GM18507 (cell line): ENCODE data around the gene FOXL1.
"Not testable (repeated sequence)": the region's sequence is repeated elsewhere in the genome, so short reads cannot be mapped to it uniquely, and the experiment has no call there.

Source experiments
- DNase-seq: peaks from one replicate; pipeline ENCODE4 v3.0.0; 2011; ENCODE audit warnings: low read depth; ENCODE audit not compliant: insufficient read length; ENCODE audit errors: extremely low spot score
- FAIRE-seq: peaks from 2 replicates; lab custom pipeline; 2011; peaks lifted over from hg19 to GRCh38; lab: Jason Lieb, UNC

The FOXL1 gene

DNA sequence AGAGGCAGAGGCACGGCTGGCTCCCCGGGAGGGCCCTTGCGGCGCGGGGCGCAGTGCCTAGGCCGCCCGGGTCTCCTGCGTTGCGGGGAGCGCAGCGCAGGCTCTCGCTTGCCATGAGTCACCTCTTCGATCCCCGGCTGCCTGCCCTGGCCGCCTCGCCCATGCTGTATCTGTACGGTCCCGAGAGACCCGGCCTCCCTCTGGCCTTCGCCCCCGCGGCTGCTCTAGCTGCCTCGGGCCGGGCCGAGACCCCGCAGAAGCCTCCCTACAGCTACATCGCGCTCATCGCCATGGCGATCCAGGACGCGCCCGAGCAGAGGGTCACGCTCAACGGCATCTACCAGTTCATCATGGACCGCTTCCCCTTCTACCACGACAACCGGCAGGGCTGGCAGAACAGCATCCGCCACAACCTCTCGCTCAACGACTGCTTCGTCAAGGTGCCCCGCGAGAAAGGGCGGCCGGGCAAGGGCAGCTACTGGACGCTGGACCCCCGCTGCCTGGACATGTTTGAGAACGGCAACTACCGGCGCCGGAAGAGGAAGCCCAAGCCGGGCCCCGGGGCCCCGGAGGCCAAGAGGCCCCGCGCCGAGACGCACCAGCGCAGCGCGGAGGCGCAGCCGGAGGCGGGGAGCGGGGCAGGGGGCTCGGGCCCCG is 390 bp downstream of the FOXL1 start:
- no peak for FAIRE-seq
- no peak for DNase-seq

DNA sequence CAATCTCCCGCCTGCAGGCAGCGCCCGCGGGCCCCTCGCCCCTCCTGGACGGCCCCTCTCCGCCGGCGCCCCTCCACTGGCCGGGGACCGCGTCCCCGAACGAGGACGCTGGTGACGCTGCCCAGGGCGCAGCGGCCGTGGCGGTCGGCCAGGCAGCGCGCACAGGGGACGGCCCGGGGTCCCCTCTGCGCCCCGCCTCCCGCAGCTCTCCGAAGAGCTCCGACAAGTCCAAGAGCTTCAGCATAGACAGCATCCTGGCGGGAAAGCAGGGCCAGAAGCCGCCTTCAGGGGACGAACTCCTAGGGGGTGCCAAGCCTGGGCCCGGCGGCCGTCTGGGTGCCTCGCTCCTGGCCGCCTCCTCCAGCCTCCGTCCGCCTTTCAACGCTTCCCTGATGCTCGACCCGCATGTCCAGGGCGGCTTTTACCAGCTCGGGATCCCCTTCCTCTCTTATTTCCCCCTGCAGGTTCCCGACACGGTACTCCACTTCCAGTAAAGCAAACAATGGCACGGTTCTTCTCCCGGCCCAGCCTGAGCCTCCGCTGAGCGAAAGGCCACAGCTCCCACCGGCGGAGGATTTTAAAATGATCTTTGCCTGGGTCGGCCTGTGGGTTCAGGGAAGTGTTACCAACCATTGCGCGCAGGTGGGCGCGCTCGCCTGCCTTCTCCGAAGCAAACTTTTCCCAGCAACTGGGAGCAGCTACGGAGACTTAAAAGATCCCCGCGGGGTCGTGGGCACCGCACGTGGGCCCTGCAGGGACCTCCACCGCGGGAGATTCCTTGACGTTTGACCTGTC is 1.1 kb downstream of the FOXL1 start:
- no peak for FAIRE-seq
- no peak for DNase-seq

DNA sequence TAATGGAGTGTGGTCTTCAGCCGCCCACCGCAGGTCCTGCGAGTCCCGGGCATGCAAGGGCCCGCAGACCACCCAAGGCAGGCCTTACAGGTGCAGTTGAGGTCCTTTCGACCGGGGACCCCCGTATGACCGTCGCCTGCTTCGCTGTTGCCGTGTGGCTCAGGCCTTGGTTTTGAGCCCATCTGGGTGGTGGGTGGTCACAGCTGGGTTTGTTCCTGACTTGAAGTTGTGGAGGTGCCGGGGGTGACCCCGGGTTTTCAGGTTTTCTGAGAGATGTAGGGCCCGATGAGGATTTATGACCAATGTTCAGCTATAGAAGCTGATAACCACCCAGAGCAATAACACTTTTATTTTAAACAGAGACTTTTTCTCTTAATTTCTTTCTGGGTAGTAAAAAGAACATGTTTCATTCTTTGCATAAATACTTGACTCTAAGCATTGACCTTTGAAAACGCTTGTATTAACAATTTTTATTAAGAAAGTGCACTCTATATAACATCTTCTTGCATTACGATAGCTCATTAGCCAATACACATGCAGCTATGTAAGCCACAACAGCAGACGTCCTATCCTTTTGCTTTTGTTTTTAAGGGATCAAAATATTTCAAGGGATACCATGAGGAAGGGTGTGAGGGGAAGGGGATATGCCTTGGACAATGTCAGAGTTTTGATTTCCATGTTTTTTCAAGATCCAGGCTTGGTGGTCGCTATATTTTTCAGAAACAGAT is 1.9 kb downstream of the FOXL1 start:
- DNase-seq (no peak), FAIRE-seq (no peak)

DNA sequence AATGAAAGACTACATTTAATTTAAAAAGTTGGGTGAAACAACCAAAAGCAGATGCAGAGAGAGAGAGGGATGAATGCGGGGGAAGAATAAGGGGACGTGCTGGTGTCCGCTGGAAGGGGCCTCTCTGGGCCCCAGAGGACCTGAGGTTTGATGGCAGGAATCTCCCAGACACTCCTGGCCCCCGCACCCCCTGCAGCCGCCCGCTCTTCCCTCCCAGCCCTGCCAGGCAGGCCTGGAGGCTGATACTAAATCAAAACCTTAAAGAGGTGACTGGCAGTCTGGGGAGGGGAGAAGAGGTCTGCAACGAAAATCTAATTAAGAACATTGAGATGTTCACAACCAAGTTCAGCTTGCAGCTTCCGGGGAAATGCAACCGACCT is 2.4 kb downstream of the FOXL1 start:
- no peak for DNase-seq

DNA sequence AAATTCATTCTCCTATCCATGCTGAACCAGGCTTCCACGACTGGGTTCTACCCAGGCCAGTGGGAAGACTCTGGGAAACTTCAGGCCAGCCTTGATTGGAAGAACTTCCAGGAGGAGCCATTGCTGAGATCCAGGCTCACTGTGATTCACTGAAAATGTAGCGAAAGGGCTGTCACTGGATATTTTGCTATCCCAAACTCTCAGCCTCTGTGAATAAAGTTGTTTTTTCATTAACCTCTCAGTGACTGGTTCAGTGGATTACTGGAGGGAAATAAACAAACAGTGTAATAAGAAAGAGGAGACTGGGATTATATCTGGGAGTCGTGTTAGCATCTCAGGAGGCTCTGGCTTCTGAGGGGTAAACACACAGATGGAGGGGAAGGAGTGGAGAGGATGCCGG is 3.1 kb downstream of the FOXL1 start:
- DNase-seq: no peak
- FAIRE-seq: no peak

More for the DNA sequence above, 2.4 kb downstream of the FOXL1 start:
- no peak for FAIRE-seq

DNA sequence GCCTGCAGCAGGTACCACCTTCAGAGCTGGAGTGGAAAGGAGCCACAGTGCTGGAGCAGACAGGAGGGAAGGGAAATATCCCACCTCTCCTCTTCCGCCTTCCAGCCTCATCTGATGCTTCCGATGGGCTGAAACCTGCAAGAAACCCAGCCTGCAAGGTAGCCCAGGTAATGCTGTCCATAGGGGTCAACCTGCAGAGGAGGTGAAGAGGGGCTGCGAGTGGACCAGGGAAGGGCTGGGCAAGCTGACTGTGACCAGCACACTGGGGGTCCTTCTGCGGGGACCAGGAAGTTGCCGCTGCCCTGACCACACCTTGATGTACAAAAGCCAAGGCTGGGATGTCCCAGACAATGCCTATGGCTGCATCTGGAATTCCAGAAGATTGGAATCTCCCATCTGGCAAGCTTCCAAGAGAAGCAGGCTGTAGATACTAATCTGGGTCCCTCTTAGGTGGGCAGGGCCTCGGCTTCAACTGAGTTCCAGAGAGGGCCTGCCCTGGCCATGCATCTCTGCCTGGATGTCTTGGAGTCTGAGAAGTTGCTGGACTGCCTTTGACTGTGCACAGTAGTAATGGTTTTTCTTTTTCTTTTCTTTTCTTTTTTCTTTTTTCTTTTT is 5.8 kb downstream of the FOXL1 start:
- DNase-seq (no peak), FAIRE-seq (no peak)

DNA sequence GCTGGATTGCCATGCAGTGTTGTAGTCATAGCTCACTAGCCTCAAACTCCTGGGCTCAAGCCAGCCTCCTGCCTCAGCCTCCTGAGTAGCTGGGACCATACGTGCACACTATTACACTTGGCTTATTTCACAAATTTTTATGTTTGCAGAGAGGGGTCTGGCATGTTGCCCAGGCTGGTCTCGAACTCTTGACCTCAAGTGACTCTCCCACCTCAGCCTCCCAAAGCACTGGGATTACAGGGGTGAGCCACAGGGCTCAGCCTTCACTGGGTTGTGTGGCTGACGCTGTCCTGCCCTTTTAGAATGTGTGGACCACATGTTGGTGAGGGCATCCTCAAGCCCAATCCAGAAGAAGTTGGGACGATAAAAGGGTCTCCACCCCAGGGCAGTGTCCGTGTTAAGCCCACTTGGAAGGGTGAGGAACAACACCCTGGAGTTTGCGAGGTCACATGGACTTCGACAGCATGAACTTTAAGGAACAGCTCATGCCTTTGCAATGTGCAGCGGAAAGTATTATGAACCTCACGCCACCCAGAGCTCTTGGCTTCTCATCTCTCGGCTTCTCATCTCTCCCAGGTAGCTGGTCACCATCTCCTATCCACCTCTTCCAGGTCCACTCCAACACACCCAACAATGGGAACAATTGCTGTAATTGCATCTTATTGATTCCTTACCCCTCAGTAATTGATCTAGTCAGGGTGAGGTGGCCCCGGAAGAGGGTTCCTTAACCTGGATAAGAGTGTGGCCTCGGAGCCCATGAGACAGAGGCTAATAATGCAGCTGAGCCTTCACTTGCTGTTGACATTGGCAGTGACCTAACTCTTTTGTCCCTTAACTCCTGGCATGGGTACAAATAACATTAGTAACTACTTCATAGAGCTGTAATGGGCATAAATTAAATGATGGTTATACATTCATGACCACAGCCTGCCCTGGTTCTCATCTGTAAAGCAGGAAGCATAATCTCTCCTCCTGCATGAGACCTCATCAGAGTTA is 6.7 kb downstream of the FOXL1 start:
- FAIRE-seq (no peak), DNase-seq (no peak)

DNA sequence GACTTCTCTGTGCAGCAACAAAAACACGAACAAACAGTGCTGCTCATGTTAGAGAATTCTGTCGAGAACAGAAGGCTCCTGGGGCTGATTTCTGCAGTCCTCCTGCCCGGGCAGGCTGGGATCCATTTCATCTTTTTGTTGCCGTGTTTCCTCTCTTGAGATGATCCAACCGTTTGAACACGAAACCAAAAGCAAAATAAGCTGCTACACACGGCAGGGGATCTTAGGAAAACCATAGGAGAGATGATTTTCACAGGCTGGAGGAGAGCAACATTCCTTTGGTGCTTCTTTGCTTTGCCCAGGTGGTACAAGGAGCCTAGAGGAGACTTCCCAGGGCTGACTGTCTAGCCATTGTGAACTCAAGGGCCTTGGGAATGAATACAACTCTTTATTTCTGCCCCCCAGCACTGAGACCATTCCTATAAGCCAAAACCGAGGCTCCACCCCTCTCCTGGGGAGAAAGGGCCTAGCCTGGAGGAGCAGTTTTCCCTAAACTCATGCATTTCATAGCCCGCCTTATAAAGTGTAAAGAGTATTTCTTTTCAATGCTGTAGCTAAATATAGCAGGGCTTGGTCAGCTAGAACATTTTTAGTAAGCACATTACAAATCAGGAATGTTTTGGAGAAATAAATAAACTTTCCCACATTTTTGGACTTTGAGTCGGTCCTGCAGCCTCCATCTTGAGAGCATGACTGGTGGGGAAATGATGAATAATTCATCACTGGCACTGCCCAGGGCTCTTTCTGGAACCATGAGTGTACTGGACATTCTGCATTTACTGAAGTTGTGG is 7.7 kb downstream of the FOXL1 start:
- FAIRE-seq: no peak
- no peak for DNase-seq

DNA sequence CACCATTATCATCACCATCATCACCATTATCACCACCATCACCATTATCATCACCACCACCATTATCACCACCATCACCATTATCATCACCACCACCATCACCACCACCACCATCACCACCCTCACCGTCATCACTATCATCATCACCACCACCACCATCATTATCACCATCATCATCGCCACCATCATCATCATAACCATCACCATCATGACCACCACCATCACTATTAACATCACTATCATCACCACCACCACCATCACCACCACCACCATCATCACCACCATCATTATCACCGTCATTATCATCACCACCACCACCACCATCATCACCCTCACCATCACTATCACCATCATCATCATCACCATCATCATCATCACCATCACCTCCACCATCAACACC is 9.1 kb downstream of the FOXL1 start:
- DNase-seq (no peak), FAIRE-seq (no peak)

DNA sequence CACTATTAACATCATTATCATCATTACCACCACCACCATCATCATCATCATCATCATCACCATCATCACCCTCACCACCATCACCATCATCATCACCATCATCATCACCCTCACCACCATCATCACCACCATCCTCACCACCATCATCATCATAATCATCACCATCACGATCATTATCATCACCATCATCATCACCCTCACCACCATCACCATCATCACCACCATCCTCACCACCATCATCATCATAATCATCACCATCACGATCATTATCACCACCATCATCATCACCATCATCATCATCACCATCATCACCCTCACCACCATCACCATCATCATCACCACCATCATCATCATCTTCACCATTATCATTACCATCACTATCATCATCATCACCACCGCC is 9.6 kb downstream of the FOXL1 start:
- DNase-seq, FAIRE-seq: not testable (repeated sequence)

DNA sequence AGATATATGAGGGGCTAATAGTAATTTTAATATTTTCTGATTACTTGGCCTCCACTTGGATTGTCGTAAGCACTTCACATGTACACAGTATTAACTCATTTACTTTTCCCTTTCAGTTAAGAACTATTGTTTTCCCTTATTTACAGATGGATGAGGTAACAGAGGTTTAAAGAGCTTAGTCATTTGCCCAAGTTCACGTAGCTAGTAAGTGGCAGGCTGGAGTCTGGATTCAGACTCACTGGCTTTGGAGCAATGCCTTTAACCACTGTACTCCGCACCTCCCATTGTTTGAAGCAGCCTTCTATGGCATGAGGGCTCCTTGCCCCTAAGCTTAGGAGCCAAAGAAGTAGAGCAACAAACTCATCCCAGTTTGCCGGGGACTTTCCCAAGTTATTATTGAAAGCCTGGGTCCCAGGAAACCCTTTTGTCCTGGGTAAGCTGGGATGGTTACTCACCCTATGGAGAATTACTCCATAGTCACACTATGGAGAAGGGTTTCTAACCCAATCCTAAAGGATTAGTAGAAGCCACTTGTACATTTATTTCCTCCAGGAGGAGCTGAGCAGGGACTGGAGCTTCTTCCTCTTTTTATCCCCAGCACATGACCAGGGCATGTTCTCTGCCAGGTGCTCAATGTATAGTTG is 12.3 kb downstream of the FOXL1 start:
- DNase-seq (no peak), FAIRE-seq (no peak)

DNA sequence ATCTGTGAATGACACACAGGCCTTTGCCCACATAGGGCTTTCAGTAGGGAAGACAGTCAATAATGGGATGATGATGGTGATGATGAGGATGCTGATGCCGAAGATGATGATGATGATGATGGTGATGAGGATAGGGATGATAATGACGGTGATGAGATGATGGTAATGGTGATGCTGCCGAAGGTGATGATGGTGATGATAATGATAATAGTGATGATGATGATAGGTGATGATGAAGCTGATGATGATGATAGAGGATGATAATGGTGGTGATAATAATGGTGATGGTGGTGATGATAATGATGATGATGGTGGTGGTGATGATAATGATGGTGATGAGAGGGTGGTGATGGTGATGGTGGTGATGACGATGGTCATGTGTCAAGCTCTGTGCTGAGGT is 12.9 kb downstream of the FOXL1 start:
- FAIRE-seq (no peak), DNase-seq (no peak)

DNA sequence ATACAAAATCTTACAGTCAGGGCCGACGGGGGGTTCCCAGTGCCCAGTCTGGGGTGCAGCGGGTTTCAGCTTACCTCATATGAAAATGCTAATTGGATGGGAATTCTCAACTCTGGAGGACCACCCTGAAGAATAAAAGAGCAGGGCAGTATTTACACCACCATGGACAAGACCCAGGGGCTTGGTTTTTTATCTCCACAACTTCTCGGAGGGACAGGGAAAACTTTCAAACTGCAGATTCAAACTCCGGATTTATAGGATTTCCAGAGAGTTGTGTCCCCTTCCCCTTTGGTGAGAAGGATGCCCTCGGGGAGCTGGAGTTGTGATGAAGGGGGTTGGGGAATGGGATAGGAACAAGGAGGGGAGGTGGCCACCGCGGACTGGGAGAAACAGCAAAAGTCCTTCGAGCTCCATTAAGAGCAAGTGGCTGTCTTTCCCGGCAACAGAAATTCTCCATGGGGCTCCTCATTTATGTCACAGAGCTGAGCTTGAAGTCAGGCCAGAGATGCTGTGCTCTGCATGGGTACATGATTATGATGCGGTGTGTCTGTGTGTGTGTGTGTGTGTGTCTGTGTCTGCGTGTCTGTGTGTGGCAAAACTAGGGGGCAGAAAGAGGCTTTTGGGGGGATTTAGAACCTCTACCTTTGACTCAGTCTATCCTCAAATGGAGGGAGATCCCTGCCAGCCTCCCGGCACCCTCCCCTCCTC is 15.7 kb downstream of the FOXL1 start:
- DNase-seq (no peak), FAIRE-seq (no peak)

DNA sequence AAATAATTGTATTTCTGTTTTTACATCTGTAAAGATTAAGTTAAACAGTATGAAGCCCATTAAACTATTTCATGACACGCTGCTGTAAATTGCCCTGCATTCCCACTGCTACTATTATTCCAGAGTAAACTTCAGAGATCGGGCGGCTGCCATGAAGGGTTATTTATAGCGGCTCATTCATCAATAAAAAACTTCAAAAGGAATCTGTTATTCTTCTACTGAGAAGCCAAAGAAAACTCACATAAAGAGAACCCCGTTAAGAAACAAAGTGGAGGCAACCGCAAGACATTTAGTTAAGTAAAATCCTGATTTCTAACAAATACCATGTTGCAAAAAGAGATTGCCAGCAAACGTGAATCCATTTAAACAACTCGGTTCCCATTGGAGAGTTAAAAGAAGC is 16.4 kb downstream of the FOXL1 start:
- DNase-seq (no peak), FAIRE-seq (no peak)

DNA sequence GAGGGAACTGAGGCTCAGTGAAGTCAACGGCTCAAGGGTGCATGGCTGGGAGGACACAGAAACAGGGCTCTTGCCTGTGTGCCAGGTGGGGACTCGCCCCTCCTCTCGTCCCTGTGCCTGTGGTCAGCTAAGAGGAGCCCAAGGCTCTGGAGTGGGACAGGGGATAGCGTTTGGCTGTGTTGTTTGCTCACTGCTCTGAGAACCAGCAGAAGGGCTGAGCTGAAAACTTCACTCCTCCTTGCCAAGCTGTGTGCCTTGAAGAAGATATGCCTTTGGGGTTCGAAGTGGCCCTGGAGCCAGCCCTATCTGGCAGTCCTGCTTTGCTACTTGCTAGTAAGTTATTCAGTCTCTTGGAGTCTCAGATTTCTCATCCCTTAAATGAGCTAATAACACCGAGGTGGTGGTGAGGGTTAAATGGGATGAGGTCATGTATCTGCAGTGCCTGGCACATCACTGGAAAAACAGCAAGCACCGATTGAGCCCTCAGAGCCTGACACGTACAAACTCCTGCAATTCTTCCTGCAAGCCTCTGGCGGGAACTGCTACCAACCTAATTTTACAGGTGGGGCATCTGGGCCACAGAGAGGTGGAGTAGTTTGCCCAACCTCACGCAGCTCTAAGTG is 17.7 kb downstream of the FOXL1 start:
- FAIRE-seq (no peak), DNase-seq (no peak)

DNA sequence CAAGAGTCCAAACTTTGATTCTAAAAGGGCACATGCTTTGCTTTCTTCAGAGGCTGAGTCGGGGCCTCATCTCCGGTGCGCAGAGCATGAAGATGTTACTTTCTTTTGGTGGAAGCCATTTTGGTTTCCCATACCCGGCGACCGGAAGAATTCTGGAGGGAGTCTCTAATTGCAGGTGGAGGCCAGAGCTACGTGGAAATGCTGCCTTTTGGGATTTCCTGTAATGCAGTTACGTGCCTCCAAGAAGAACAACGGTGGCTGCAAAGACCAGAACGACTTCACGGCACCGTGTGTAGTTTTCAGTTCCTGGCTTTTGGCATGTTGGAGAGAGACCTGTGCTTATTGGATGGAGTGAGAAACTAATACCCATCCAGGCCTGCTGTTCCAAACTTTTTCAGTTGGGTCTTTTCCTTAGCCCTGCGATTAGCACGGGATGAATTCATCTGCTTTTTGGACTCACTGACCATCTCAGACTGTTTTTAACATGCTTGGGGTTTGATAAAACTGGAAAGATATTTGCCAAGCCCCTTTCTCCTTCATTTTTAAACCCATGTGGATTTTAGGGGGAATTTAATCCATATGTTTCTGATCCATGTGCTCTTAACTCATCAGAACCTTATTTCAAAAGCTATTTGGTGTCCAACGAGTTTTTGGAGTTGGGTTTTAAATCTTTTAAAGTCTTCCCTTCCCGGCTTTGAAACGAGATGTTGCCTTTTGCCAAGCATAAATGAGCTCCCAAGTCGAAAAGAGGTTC is 19.0 kb downstream of the FOXL1 start:
- no peak for FAIRE-seq

More for the DNA sequence above, 19.0 kb downstream of the FOXL1 start:
- no peak for DNase-seq
